GM19351 (cell line): ENCODE results near the gene DBH.
"Not testable (repeated sequence)": the region's sequence is repeated elsewhere in the genome, so short reads cannot be mapped to it uniquely, and the experiment has no call there.

Source experiments
- ATAC-seq: cut with Tn5 transposase; IDR thresholded peaks from one replicate; pipeline ENCODE4 v1.9.1; 2021; ENCODE audit warnings: mild to moderate bottlenecking, moderate library complexity; ENCODE audit not compliant: unreplicated experiment

Gene DBH

DNA sequence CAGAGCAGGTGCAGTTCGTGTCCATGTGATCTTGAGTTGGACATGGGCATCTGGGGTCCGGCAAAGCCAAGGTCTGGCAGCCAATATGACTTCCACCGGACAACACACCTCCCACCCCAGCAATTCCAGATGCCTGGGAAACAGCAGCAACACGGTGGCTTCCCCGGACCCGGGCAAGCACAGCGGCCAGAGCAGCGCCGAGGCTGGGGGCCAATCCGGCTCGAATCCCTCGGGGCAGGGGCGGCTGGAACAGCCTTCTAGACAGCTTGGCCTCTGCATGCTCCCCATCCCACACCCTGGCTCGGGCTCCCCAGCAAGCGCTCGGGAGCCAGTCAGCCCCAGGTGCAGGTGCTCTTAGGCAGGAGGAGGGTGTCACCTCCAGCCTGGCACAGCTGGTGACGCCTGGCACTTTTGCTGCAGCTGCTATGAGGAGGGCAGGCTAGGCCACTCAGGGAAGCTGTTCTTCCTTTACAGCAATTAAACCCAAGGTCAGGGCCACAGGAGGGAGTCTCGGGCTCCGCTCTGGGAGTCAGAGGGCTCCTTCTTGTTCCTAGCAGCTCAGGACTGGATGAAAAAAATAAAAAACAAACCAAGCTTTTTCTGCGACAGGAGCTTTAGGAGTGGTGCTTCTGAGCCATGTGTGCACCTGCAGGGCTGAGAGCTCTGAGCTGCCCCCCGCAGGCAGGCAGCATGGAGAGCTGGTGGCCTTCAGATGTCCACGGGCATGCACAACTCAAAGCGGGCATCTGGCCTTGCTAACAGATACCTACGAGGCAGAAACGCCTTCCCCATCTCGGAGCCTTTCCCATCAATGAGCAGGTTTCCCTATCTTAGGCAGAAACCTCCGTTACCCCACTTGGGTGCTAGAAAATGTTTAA lies 28.2 kb downstream of the DBH start:
- no peak for ATAC-seq

DNA sequence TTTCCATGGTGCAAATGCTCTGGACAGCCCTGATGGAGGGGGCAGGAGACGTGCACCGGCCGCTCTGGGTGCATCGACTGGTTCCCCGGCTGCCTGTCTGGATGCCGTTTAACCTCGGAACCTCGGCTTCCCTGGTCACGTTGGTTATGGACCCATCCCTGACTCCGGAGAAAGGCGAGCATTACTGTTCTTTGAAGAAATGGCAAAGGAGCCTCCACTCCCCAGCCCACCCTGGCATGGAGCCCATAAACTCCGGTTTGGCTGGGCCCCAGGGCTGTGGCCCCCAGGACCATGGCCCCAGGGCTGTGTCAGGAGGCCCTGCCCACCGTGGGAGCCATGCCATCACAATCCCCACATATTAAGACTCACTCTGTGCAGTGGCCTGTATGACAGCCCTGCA lies 28.9 kb downstream of the DBH start:
- ATAC-seq = no peak

DNA sequence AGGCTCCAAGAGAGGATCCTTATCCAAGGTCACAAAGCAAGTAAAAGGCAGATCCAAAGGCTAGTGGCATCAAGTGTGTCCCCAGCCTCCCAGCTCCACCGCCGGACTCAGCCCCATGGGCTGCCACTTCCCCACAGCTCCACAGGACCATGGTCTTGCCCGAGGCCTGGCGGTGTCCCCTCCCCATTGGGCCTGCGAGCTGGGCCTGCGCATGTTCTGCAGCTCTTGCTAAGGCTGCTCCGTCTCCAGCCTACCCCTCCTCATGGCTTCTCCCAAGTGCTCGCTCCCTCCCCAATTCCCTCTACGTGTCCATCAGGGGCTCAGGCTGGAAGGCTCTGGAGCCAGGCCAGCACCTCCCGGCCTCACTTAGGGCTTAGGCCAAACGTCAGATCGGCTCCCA lies 29.4 kb downstream of the DBH start:
- ATAC-seq = no peak

- ATAC-seq = no peak
Measured at GRCh38 chr9:133666387-133666786, 30.2 kb downstream of the DBH start.

- no peak for ATAC-seq
Measured at GRCh38 chr9:133666845-133667244, 30.7 kb downstream of the DBH start.

DNA sequence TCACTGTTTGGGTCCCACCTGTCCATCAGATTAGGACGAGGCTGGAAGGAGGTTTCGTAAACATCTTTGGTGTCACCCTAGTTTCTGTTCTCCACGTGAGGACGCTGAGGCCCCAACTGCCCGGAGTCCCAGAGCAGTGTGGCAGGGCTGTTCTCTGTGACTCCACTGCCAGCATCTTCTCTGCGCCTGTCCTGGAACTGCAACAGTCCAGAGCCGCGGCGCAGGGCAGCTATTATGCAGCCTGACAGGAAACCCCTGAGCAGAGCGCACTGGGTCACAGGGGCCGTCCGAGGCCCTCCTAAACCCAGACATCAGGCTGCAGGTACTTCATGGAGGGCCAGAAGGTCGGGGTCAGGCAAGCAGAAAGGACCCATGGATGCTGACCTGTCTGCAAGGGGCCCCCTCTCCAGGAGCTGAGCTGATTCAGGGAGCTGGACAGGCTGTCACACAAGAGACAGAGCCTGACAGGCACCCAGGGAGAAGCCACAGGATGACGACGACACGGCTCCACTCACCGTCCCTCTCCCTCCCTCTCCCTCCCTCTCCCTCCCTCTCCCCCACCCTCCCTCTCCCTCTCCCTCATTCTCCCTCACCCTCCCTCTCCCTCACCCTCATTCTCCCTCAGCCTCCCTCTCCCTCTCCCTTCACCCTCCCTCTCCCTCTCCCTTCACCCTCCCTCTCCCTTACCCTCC lies 31.7 kb downstream of the DBH start:
- ATAC-seq = no peak

DNA sequence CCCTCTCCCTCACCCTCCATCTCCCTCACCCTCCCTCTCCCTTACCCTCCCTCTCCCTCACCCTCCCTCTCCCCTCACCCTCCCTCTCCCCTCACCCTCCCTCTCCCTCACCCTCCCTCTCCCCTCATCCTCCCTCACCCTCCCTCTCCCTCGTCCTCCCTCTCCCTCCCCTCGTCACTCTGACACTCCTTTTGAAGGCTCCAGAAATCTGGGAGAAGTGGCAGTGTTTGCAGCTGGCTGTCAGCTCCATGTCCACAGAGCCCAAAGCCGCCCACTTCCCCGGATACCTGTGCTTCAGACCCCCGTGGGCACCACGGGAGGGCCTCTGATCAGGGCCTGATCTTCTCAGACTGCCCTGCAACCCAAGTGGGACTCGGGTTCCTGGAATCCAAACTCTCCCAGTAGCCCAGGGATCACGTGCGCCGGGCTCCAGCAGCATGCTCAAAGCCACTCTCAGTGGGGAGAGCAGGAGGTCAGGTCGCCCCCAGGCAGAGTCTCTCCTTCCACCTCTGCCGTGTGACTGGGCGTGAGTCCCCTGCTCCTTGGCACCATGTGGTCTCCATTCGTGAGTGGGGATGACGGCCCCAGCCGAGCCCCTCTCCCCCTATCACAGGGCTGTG lies 33.1 kb downstream of the DBH start:
- ATAC-seq = no peak

- ATAC-seq = no peak
Measured at GRCh38 chr9:133670466-133670865, 34.3 kb downstream of the DBH start.

DNA sequence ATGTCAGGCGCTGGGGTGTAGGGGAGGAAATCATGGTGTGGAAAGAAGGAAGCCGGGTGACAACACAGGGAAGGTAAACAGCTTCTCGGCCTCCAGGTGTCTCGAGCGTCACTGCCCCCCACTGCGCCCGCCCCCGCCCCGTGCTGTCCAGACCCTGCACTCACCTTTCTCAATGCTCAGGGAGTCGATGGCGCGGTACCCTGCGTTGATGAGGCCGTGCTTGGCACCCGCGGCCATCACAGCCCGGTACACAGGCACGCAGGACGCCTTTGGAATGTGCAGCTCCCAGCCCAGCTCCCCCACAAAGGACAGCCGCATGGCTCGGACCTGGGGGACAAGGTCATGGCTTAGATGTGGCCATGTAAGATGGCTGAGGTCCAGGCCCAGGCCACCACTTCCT lies 35.2 kb downstream of the DBH start:
- no peak for ATAC-seq

DNA sequence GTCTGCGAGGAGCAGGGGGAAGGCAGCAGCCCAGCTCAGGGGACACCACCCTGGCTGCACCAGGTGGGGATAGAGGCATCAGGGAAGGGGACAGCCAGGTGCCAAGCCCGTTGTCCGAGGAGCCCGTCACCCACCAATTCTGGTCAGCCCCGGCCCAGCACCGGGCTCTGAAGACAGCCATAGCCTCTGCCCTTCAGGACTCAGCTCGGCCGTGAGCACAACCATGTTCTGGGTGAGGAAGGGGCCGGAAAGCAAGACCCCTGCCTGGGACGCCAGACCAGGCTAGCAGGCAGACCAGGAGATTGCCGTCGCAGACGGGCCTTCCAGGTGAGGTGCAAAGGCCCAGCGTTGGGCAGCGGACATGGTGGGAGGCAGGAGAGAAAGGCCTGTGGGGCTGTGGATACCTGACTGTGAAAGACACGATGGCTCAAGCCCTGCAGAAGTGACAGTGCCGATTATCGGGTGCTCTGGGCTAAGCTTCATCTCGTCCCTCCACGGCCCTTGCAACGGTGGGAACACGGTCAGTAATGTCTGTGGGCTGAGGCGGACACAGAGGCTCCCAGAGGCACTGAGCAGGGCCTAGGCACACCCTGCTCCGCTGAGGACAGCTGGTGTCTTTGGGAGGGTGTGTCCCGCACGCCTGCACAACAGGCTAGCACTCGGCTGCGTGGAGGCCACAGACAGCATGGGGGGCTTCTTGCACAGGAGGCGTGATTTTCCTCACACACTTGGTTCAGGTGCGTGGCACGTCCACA lies 36.5 kb downstream of the DBH start:
- no peak for ATAC-seq

GRCh38 chr9:133673258-133673655 lies 37.1 kb downstream of the DBH start:
- ATAC-seq = no peak

- no peak for ATAC-seq
Measured at GRCh38 chr9:133674091-133674490, 37.9 kb downstream of the DBH start.

DNA sequence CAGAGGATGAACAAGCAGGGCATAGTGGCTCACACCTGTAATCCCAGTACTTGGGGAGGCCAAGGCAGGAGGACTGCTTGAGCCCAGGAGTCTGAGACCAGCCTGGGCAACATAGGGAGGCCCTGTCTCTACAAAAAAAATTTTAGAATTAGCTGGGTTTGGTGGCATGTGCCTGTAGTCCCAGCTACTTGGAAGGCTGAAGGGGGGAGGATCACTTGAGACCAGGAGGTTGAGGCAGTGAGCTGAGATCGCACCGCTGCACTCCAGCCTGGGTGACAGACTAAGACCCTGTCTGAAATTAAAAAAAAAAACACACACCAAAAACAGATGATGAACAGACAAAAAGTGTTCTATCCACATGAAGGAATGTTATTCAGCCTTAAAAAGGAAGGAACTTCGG lies 39.6 kb downstream of the DBH start:
- not testable (repeated sequence) for ATAC-seq

DNA sequence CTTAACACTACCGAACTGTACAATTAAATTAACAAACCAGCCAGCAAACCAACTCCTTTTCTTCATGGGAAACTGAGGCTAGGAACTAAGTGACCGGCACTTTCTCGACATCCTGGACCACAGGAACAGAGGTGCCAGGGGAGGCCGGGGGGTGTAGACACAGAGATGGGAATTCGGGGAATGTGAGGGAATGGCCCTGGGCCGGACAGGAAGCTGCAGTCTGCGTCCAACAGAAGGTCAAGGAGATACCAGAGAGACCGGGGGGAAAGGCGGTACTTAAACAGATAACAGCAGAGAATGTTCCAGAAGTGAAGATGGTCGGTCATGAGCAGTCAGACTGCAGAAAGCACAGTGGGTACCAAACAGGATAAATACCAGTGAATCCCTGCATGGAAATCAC lies 40.3 kb downstream of the DBH start:
- ATAC-seq = no peak

DNA sequence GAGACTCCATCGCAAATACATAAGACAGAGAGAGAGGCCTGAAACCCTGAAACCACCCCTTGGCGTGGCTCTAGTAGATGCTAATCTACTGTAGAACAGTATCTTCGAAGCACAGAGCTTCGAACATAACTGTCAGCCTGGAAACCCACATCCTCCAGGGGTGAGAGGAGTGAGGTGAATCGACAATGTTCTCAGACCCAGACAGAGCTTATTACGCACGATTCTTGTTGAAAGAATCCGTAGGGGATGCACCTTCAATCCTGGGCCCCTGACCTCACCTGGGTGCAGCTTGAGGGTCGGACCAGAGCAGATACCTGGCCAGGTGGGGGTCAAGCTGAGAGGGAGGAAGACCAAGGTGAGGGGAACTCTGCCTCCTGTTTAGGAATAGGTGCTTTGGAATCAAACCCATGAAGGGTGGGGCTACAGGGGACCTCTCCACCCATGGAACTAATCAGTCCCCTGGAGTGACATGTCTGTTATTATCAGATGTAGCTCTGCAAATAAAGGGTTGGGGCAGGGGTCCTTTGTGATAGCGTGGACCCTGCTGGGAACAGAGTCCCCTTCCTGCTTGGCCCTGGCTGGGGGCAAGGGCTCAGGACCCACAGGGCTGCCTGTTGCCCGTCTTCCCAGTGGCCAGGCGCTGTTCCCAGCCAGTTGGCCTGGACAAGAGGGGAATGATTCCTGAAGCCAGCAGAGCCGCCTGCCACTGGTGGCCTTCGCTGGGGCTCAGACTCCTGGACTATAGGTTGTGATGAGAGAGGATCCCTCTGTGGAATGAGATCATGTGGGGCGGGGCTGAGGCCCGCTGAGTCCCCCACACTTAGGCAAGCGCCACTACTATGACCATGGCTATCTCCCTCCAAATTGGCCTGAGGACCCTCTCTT lies 41.2 kb downstream of the DBH start:
- ATAC-seq = no peak

- no peak for ATAC-seq
Measured at GRCh38 chr9:133679056-133679455, 42.9 kb downstream of the DBH start.

DNA sequence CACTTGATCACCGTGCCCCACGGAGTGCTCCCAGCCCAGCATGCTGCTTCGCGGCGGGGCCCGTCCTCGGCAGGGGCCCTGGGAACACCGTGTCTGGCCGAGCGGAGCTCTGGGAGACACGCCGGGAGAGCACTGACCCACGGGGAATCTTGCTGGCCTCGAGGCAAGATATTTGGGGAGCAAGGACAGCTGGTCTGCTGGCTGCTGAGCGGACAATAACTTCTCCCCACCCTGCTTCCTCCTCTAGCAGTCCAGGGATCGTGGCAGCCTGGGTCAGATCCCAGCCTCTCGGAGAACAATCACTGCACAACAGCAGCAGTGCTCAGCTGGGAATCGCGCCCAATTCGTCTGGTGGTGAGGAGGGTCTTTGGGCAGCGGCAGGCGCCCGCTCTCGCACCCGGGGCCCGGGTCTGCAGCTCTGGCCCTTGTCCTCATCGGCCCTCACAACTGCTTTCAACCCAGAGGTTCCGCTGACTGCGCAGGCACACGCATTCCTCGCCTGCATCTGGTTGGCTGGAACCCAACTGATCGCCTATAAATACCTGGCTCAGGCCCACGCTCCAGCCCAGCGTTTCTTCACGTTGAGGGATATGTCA lies 43.4 kb downstream of the DBH start:
- no peak for ATAC-seq

DNA sequence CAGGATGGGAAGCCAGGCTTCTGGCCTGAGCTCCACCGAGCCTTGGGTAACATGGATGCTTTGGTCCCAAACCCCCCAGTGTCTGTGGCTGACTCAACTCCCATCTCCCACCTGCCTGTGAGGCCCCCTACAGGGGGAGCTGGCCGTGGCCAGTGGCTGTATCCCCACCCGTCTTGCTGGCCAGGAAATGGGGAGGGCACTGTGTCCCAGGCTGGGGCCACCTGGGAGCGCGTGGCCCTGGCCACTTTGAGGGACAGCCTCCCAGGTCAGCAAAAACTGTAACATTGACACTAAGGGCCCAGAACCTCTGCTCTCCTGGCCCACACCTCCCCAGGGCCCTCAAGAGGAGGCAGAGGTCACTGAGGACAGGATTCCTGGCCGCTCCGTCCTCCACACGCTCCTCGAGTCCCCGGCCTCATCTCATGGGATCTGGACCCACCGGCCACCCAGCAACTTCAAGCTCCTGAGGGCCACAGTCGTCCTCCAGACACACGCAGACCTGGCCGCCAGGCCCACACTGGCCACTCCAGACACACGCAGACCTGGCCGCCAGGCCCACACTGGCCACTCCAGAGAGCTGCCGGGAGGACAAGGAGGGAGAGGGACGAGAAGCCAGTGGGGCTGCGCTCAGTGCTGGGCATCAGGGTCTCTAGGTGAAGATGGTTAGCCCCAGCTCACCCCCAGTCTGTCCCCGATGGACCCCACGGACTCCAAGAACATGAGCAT lies 44.2 kb downstream of the DBH start:
- ATAC-seq = no peak

- ATAC-seq = no peak
Measured at GRCh38 chr9:133680976-133681657, 45.0 kb downstream of the DBH start.
